HG03045 (cell line): ENCODE data around the gene BICRA.
"Not testable (repeated sequence)": the region's sequence is repeated elsewhere in the genome, so short reads cannot be mapped to it uniquely, and the experiment has no call there.

ENCODE experiments used
- ATAC-seq: cut with Tn5 transposase; IDR thresholded peaks from one replicate; pipeline ENCODE4 v1.9.1; 2021; ENCODE audit warnings: mild to moderate bottlenecking, moderate library complexity; ENCODE audit not compliant: unreplicated experiment

BICRA gene

GRCh38 chr19:47608969-47609905 is at the start of gene BICRA:
TSS of gene BICRA (plus strand) at chr19:47609134. CDS start at chr19:47673575, 64,441 bp downstream.
- peak; percentile 42 for ATAC-seq

- no peak for ATAC-seq
These were observed 47.9 kb upstream of the BICRA start for GRCh38 chr19:47560999-47561398.

- no peak for ATAC-seq
These were observed 47.4 kb upstream of the BICRA start for GRCh38 chr19:47561440-47562057.

DNA sequence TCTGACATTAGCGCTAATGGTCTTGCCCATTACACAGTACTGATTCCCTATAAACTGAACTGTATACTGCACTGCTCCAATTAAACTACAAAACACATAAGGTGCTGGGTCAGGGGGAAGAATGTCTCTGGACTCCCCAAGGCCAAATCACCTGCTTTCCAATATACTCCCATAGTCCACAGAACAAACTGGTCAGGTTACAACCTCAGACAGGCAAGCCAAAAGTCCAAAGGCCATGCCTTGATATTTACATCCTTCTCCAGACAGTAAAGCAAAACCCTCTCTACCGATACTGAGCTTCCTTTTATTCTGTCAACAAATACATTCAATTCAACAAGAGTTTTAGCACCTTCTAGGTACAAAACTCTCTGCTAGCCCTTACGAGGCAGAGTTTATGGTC is 44.9 kb upstream of the BICRA start:
- ATAC-seq, result no peak

GRCh38 chr19:47569331-47569730 is 39.6 kb upstream of the BICRA start:
- no peak for ATAC-seq

GRCh38 chr19:47572635-47573034 is 36.3 kb upstream of the BICRA start:
- ATAC-seq, result no peak

DNA sequence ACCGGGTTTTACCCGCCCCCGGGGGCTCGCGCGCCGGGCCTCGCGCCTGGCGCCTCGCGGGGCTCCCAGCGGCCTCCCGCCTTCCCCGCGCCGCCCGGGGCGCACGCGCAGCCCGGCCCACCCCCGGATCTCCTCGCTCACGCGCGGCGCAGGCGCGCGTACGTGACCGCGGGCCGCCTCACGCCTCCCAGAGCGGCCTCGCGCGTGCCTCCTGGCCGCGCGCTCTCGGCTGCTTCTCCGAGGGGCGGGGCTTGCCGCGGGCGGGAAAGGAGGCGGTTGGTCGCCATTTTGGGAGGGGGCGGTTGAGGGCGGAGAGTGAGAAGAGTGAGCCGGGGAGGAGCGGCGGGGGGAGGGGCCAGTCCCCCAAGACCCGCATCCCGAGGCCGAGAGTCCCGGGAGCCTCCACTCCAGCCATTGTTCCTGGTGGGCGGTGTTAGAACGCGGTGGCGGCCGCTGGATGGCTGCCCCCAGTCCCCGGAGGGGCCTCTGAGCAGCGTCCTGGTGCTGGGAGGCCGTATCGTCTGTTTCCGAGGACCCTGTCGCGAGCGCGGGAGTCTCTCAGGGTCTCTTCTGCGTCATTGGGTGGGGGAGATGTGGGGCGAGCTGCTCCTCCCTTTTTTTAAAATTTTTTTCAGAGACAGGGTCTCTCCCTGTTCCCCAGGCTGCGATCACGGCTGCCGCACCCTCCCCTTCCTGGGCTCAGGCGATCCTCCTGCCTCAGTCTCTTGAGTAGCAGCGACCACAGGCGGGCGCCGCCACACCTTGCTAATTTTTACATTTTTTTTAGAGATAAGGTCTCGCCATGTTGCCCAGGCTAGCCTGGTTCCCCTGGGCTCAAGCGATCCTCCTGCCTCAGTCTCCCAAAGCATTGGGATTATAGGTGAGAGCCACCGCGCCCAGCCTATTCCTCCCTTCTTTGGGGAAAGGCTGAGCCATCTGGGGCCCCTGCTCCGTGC is 35.6 kb upstream of the BICRA start, which contains the start of gene ZNF541:
Gene ZNF541, minus strand, starts transcription at position 78 of the 956 bp plus-strand sequence. CDS start 17,292 bp downstream, outside the sequence.
- ATAC-seq, result no peak

- no peak for ATAC-seq
These were observed 28.5 kb upstream of the BICRA start for GRCh38 chr19:47580397-47580796.

GRCh38 chr19:47581605-47582319 is 27.2 kb upstream of the BICRA start:
- no peak for ATAC-seq

GRCh38 chr19:47582320-47582909 is 26.5 kb upstream of the BICRA start:
- ATAC-seq, result no peak

DNA sequence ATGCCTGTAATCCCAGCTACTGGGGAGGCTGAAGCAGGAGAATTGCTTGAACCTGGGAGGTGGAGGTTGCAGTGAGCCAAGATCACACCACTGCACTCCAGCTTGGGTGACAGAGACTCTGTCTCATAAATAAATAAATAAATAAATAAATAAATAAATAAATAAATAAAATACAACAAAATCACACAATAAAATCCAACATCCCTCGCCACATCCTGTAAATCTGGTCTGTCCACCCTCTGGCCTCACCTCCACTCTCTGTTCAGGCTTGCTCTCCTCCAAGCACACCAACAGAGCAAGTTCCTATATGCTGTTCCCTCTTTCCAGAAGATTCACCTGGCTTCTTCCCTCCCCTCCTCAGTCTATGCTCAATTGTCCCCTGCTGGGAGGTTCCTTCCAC is 25.8 kb upstream of the BICRA start:
- not testable (repeated sequence) for ATAC-seq

GRCh38 chr19:47587295-47587694 is 21.6 kb upstream of the BICRA start:
- ATAC-seq, result no peak

- no peak for ATAC-seq
These were observed 19.1 kb upstream of the BICRA start for GRCh38 chr19:47589824-47590223.

GRCh38 chr19:47593860-47594259 is 15.1 kb upstream of the BICRA start:
- no peak for ATAC-seq

GRCh38 chr19:47595944-47596343 is 13.0 kb upstream of the BICRA start:
- ATAC-seq, result no peak

DNA sequence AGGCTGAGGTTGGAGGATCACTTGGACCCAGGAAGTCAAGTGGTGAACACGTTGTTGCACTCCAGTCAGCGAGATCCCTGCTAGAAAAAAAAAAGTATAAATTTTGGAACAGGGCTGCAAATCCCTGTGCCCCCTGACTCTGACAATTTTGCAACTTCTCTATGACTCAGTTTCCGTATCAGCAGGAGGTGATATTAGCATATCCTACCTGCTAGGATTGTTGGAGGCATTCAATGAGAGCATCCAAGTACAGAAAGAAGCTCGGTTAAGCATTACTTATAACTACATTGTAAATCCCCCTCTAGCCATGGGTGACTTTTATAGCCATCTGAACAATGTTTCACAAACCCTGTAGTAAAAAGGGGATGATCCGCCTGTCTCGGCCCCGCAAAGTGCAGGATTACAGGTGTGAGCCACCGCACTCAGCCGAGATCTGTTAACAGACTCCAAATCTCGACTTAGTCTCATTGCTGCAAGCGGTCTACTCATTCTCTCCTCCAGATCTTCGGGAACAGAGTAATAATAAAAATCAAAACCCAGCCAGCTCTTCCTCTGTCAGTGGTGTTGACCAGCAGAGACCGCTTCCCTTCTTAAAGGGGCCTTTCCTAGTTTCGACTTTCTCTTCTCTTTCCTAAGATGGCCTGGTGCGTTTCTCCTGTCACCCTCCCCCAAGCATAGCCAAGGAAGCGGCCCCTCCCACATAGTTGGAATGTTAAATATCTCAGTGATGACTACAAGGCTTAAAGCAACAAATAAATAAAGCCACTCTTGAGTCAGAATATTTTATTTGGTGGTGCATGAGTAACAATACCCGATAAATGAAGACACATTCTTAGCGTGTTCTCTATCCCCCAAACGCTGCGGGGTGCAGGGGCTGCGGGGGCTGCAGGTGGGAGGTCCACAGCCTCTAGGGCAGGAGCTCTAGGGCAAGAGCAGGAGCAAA is 10.3 kb upstream of the BICRA start:
- no peak for ATAC-seq

DNA sequence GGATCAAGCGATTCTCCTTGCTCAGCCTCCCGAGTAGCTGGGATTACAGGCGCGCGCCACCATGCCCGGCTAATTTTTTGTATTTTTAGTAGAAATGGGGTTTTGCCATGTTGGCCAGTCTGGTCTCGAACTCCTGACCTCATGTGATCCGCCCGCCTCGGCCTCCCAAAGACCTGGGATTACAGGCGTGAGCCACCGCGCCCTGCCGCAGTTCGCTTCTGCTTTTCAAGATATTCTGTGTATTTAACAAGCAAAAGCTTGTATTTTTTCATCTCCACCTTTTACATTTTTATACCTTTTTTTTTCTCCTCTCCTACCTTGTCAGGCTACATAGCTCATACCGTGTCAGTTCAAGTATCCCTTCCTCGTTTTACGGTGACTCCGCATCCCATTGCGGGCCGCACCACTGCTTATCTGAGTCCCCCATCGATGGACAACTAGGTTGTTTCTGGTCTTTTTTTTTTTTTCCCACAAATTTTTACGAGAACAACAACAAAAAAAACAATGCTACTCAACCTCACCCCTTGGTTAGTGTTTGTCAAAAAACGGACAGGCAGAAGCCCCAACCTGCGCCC is 9.2 kb upstream of the BICRA start:
- ATAC-seq, result not testable (repeated sequence)
